GM12875 (cell line): ENCODE results near the gene MLPH.

ENCODE experiments used
- H3K4me3 ChIP-seq: one replicate; pipeline ENCODE4 v1.5.1; 2011; ENCODE audit warnings: low read depth, low read length, control low read depth
- CTCF ChIP-seq: IDR thresholded peaks from 2 replicates; pipeline ENCODE4 v1.5.1; 2011; ENCODE audit warnings: low read depth, mild to moderate bottlenecking, control low read depth, inconsistent platforms, low read length, moderate library complexity, borderline replicate concordance; ENCODE audit not compliant: insufficient read depth

The MLPH gene

DNA sequence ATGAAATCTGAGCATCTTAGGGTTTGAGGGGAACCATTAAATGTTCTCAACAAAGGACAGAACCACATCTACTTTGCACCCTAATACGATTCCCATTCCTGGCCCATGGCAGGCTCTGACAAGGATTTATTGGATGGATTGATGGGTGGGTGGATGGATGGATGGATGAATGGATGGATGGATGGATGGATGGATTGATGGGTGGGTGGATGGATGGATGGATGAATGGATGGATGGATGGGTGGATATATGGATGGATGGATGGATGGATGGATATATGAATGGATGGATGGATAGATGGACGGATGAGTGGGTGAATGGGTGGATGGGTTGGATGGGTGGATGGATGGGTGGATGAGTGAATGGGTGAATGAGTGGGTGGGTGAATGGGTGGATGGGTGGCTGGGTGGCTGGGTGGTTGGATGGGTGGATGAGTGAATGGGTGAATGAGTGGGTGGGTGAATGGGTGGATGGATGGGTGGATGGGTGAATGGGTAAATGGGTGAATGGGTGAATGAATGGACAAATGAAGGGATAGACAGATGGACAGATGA is 29.6 kb upstream of the MLPH start:
- no peak overlapping the region for H3K4me3 ChIP-seq
- TF ChIP-seq CTCF: no peak

DNA sequence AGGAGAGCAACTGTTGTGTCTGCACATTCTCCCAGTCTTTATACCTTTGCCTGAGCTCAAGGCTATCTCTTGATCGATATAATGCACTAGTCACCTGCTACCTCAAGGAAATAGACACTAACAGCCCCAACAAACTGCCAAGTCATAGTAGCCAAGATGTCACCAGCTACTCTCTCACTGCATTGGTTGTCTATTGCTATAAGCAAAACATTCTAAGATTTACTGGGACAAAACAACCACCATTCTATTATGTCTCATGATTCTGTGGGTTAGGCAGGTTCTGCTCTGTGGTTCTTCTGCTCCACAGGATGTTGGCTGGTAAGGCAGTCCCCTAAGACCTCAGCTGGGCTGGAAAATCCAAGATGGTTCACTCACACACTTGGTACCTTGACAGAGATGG is 28.5 kb upstream of the MLPH start:
- no peak for TF ChIP-seq CTCF
- H3K4me3 ChIP-seq: no peak overlapping the region

GRCh38 chr2:237459226-237459625 is 27.8 kb upstream of the MLPH start:
- no peak for TF ChIP-seq CTCF
- H3K4me3 ChIP-seq: no peak overlapping the region

- TF ChIP-seq CTCF: no peak
- no peak overlapping the region for H3K4me3 ChIP-seq
Measured at GRCh38 chr2:237459741-237460174, 27.3 kb upstream of the MLPH start.

- no peak overlapping the region for H3K4me3 ChIP-seq
- TF ChIP-seq CTCF: no peak
Measured at GRCh38 chr2:237464757-237465391, 22.2 kb upstream of the MLPH start.

DNA sequence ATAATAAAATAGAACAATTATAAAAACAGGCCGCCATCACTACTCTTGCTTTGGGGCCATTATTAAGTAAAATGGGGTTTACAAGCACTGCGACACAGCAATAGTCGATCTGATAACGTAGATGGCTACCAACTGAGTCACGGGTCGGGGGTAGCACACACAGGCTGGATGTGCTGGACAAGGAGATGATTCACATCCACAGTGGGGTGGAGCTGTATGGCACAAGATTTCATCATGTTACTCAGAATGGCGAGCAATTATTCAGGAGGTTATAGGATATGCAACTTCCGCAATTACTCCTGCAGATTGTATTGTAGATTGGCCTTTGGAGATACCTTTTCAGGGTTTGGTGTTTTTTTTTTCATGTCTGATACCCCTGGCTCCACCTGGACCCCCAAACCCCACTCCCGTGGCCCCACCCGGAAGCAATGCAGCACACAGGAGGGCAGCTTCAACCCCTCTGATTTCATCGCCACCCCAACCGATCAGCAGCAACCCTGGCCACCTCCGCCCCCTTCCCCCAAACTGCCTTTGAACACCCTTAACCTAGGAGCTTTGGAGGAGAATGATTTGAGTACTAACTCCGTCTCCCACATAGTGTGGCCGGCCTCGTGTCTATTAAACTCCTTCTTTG is 21.4 kb upstream of the MLPH start:
- H3K4me3 ChIP-seq: no peak overlapping the region
- TF ChIP-seq CTCF: no peak

GRCh38 chr2:237466211-237466610 is 20.8 kb upstream of the MLPH start:
- no peak for TF ChIP-seq CTCF
- H3K4me3 ChIP-seq: no peak overlapping the region
